AG09309 (cell line): Measurements from ENCODE around the gene CMSS1.

Source experiments
- DNase-seq: peaks from one replicate; pipeline ENCODE4 v3.0.0-alpha.2; 2010; ENCODE audit warnings: low read depth
- H3K4me3 ChIP-seq: 2 replicates; pipeline ENCODE4 v1.5.1; 2011; ENCODE audit warnings: mild to moderate bottlenecking, low read depth, low read length, moderate library complexity; ENCODE audit not compliant: control insufficient read depth
- TF ChIP-seq, protein P1 (sequence below): IDR thresholded peaks from 2 replicates; pipeline ENCODE4 v1.5.1; 2011; ENCODE audit warnings: mild to moderate bottlenecking, low read depth, low read length, inconsistent platforms; ENCODE audit not compliant: insufficient read depth, control insufficient read depth; ENCODE audit errors: missing control alignments

CMSS1 gene

DNA sequence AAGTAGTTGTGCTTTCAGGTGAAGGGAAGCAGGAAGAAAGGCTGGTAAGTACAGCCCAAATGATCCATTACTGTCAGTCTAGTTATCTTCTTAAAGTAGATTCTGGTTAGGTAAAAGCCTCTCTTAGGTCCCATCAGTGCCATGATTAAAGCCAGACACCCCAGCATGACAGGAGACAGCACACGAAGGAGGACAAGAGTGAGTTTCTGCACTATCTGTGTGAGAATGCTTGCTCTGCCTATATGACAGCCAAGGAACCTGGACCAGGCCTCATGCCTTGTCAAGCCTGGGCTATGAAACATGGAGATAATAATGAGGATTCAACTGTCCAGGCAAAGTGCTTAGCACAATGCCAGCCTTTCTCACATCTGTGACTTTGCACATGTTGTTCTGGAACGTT, 310.1 kb downstream of the CMSS1 start:
- TF ChIP-seq, protein P1, sequence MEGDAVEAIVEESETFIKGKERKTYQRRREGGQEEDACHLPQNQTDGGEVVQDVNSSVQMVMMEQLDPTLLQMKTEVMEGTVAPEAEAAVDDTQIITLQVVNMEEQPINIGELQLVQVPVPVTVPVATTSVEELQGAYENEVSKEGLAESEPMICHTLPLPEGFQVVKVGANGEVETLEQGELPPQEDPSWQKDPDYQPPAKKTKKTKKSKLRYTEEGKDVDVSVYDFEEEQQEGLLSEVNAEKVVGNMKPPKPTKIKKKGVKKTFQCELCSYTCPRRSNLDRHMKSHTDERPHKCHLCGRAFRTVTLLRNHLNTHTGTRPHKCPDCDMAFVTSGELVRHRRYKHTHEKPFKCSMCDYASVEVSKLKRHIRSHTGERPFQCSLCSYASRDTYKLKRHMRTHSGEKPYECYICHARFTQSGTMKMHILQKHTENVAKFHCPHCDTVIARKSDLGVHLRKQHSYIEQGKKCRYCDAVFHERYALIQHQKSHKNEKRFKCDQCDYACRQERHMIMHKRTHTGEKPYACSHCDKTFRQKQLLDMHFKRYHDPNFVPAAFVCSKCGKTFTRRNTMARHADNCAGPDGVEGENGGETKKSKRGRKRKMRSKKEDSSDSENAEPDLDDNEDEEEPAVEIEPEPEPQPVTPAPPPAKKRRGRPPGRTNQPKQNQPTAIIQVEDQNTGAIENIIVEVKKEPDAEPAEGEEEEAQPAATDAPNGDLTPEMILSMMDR = no peak
- no peak for DNase-seq
- no peak overlapping the region for H3K4me3 ChIP-seq

DNA sequence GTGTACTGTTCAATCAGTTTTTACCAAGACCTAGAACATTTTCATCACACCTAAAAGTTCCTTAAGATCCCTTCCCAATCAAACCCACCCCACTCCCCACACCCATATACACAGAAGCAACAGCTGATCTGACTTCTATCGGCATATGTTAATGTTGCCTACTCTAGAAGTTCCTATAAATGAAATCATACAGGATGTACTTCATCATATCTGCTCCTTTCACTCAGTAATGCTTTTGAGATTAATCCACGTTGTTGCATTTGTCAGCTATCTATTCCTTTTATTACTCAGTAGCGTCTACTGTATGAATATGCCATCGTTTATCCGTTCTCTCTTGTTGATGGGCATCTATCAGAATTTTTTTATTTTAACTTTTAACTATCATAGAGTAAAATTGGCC, 310.9 kb downstream of the CMSS1 start:
- DNase-seq = no peak
- TF ChIP-seq, protein P1 = no peak
- H3K4me3 ChIP-seq = no peak overlapping the region

DNA sequence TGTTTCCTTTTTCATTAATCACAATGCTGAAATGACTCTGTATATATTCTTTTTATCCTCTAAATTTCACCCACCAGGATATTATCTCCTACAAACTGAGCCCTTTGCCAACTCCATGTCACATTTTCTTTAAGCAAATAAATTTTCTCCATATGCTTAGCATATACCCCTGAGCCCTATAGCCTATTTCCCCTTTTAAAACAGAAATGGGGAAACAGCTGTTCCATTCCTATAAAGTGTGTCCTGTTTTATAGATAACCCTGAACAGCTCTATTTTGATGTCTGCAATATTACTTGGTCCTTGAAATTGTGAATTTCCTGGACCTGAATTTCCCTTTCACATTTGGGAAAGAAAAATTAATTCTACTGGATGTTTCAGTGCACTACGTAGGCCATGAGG, 312.3 kb downstream of the CMSS1 start:
- TF ChIP-seq, protein P1 = no peak
- DNase-seq = no peak
- H3K4me3 ChIP-seq = no peak overlapping the region

DNA sequence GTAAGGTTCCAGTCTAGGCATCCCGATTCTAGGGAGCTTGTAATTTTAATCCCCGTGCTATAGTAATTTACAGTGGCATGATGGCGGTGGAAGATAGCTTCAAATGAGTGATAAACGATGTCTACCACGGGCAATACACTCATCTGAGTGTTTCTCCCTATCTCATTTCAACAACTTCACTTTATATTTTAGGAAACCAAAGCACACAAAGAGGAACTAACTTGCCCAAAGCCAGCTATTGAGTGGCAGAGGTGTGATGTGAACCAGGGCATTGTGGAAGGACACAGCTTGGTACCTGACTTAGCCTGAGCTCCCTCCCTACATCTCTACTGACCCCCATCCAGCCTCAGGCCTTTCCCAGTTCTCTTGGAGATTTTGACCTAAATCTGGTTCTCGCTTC, 313.6 kb downstream of the CMSS1 start:
- TF ChIP-seq, protein P1 = no peak
- H3K4me3 ChIP-seq = no peak overlapping the region
- DNase-seq = no peak

DNA sequence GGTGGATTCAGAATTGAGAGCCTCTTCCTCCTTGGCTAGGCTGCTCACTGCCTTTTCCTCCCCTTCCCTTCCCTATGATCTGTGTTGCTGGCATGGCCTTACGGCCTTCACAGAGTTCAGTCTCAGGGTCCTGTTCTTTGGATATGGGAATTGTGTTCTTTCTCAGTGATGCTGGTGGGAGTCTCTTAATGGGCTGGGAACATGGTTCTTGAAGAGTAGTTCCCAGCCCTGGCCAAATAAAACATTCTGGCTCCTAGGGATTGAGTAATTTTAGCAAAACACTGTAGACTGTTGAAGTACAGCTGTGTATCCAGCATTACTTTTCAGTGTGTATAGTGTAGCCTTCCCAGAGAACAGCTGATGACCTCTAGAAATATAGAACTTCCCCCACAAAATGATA, 319.3 kb downstream of the CMSS1 start:
- DNase-seq = no peak
- TF ChIP-seq, protein P1 = no peak
- no peak overlapping the region for H3K4me3 ChIP-seq

DNA sequence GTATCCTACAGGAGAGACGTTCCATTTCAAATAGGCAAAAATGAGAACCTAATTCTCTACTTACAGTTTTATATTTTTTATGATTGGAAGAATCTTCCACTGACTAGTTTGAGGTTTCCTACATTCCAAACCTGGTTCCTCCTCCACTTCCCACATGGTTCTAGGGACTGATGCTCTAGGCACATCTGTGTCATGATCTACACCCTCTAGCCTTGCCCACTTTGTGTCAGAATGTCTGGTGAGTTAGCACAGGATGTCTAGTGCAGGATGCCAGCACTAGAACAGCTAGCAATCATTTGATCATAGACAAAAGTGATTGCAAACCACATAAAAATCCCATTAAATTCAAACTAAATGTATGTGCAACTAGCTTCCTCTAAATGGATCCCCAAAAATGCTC, 323.3 kb downstream of the CMSS1 start:
- DNase-seq = no peak
- no peak overlapping the region for H3K4me3 ChIP-seq
- TF ChIP-seq, protein P1 = no peak

DNA sequence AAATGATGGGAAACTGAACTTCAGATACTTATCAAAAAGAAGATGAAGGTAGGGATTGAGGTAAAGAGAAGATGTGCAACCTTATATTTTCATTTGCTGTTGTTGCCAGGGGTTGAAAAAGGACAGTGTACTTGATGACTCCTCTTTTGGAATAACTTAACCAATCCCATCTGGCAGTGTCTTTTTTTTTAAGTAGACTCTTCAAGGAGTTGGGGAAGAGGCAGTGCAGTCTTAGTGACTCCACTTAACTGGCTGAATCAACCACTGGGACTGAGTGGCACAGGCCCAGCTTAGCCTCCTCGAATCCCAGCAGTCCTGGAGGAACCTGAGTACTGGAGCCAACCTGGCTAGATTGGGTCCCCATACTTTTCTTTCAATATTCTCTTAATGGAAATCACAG, 323.9 kb downstream of the CMSS1 start:
- no peak overlapping the region for H3K4me3 ChIP-seq
- TF ChIP-seq, protein P1 = no peak
- no peak for DNase-seq
